Left lobe of liver (tissue), 2 donors: ENCODE data around the gene LITAFD. TPM values are rescaled to one million over a fixed set of nuclear protein-coding genes. Genes with fewer than 3 reads are reported as not detected.
"Not testable (repeated sequence)": the region's sequence is repeated elsewhere in the genome, so short reads cannot be mapped to it uniquely, and the experiment has no call there.

ENCODE experiments used
- ATAC-seq: fragments of 200-7000 bp; cut with Tn5 transposase; one replicate; pipeline ENCODE4 v1.9.1; 2020; ENCODE audit warnings: mild to moderate bottlenecking, moderate library complexity
- DNase-seq: peaks from one replicate; pipeline ENCODE4 v3.0.0-alpha.2; 2020; ENCODE audit warnings: low spot score
- total RNA-seq: library from RNA; stranded (reverse); gene quantifications from one replicate; pipeline ENCODE4 v1.2.1, GENCODE V29; 2021
- donor health status: DM: no; HTN: no; CAD: no; lungs with moderate emphysema.
- donor health status: DM: no; HTN: yes; CAD: no.

The LITAFD gene
- total RNA-seq, result not detected

- ATAC-seq (no peak), DNase-seq (no peak)
Observed at GRCh38 chr16:8882041-8882617, at the start of gene LITAFD. Gene LITAFD, plus strand, starts transcription at chr16:8882351. Its CDS starts 2,005 bp downstream, at chr16:8884356.

GRCh38 chr16:8832717-8833105 is 49.4 kb upstream of the LITAFD start:
- ATAC-seq, result no peak
- no peak for DNase-seq

- DNase-seq, ATAC-seq: not testable (repeated sequence)
Observed at GRCh38 chr16:8836797-8837196, 45.4 kb upstream of the LITAFD start.

- not testable (repeated sequence) for ATAC-seq, DNase-seq
Observed at GRCh38 chr16:8837594-8837993, 44.6 kb upstream of the LITAFD start.

- not testable (repeated sequence) for DNase-seq, ATAC-seq
Observed at GRCh38 chr16:8842016-8842415, 40.1 kb upstream of the LITAFD start.

- DNase-seq, ATAC-seq: not testable (repeated sequence)
Observed at GRCh38 chr16:8843296-8843695, 38.9 kb upstream of the LITAFD start.

- DNase-seq, result no peak
- no peak for ATAC-seq
Observed at GRCh38 chr16:8845699-8846298, 36.4 kb upstream of the LITAFD start.

GRCh38 chr16:8846401-8846932 is 35.7 kb upstream of the LITAFD start:
- ATAC-seq (no peak), DNase-seq (no peak)

- ATAC-seq (no peak), DNase-seq (no peak)
Observed at GRCh38 chr16:8847145-8847544, 35.0 kb upstream of the LITAFD start.

- DNase-seq, result no peak
- no peak for ATAC-seq
Observed at GRCh38 chr16:8847623-8848022, 34.5 kb upstream of the LITAFD start.

GRCh38 chr16:8848231-8848938 is 33.8 kb upstream of the LITAFD start:
- no peak for DNase-seq

GRCh38 chr16:8848939-8849391 is 33.2 kb upstream of the LITAFD start:
- ATAC-seq (no peak), DNase-seq (no peak)

More at GRCh38 chr16:8848231-8848938, 33.8 kb upstream of the LITAFD start:
- no peak for ATAC-seq

- ATAC-seq, result no peak
Observed at GRCh38 chr16:8849411-8850011, 32.6 kb upstream of the LITAFD start.

GRCh38 chr16:8850279-8850885 is 31.8 kb upstream of the LITAFD start:
- peak; percentile 85 for DNase-seq
- ATAC-seq, result peak; percentile 81

More at GRCh38 chr16:8849411-8850011, 32.6 kb upstream of the LITAFD start:
- no peak for DNase-seq

GRCh38 chr16:8851761-8852403 is 30.3 kb upstream of the LITAFD start:
- DNase-seq (no peak), ATAC-seq (no peak)

- no peak for DNase-seq
- no peak for ATAC-seq
Observed at GRCh38 chr16:8852534-8852933, 29.6 kb upstream of the LITAFD start.

- no peak for ATAC-seq
- no peak for DNase-seq
Observed at GRCh38 chr16:8853150-8853549, 29.0 kb upstream of the LITAFD start.

- DNase-seq (no peak), ATAC-seq (no peak)
Observed at GRCh38 chr16:8853611-8854010, 28.5 kb upstream of the LITAFD start.

- no peak for DNase-seq
- no peak for ATAC-seq
Observed at GRCh38 chr16:8854298-8854948, 27.7 kb upstream of the LITAFD start.
